LNCaP clone FGC (cell line): ENCODE results near the gene C4orf51.
"Not testable (repeated sequence)": the region's sequence is repeated elsewhere in the genome, so short reads cannot be mapped to it uniquely, and the experiment has no call there.

Source experiments
- DNase-seq: peaks from one replicate; pipeline ENCODE4 v3.0.0-alpha.2; 2011; ENCODE audit warnings: low read depth
- H3K4me3 ChIP-seq: 2 replicates; pipeline ENCODE4 v1.5.1; 2011; ENCODE audit warnings: mild to moderate bottlenecking, low read depth, low read length, control low read depth
- CTCF ChIP-seq: IDR thresholded peaks from 2 replicates; pipeline ENCODE4 v1.5.1; 2012; ENCODE audit warnings: mild to moderate bottlenecking; ENCODE audit not compliant: control insufficient read depth, insufficient read depth; ENCODE audit errors: extremely low read depth

C4orf51 gene

GRCh38 chr4:145681956-145682355, 2.0 kb downstream of the C4orf51 start:
- no peak for DNase-seq
- no peak overlapping the region for H3K4me3 ChIP-seq
- TF ChIP-seq CTCF: no peak

- TF ChIP-seq CTCF: no peak
- DNase-seq: no peak
- no peak overlapping the region for H3K4me3 ChIP-seq
Measured at GRCh38 chr4:145686991-145687390, 7.0 kb downstream of the C4orf51 start.

- no peak for DNase-seq
- no peak for TF ChIP-seq CTCF
- H3K4me3 ChIP-seq: no peak overlapping the region
Measured at GRCh38 chr4:145690610-145691009, 10.7 kb downstream of the C4orf51 start.

- not testable (repeated sequence) for H3K4me3 ChIP-seq, DNase-seq
Measured at GRCh38 chr4:145691416-145691815, 11.5 kb downstream of the C4orf51 start.

- TF ChIP-seq CTCF: no peak
- no peak for DNase-seq
Measured at GRCh38 chr4:145694929-145695328, 15.0 kb downstream of the C4orf51 start.

GRCh38 chr4:145697332-145697731, 17.4 kb downstream of the C4orf51 start:
- no peak for DNase-seq
- TF ChIP-seq CTCF: no peak
- H3K4me3 ChIP-seq: no peak overlapping the region

More at GRCh38 chr4:145694929-145695328, 15.0 kb downstream of the C4orf51 start:
- H3K4me3 ChIP-seq: no peak overlapping the region

- H3K4me3 ChIP-seq: no peak overlapping the region
- no peak for DNase-seq
- no peak for TF ChIP-seq CTCF
Measured at GRCh38 chr4:145698507-145698906, 18.6 kb downstream of the C4orf51 start.
